IMR-90 (cell line): ENCODE results near the gene LDLRAD4. TPM values are rescaled to one million over a fixed set of nuclear protein-coding genes. Genes with fewer than 3 reads are reported as not detected.

Experiments used
- ATAC-seq: fragments of 200-7000 bp; cut with Tn5 transposase; 2 replicates; pipeline ENCODE4 v1.9.1; 2020; ENCODE audit warnings: low read depth, mild to moderate bottlenecking, moderate library complexity
- BruUV-seq: library from RNA; stranded (reverse); fragments of 400-500 nt; replicated peaks from 2 replicates; lab custom pipeline; 2021; lab: Mats Ljungman, UMichigan
- CTCF ChIA-PET: fragments of 300-600 bp; formaldehyde crosslinking; extraction: SDS; loops from one replicate; lab custom pipeline; 2021; ENCODE audit warnings: antibody characterized with exemption; lab: Yijun Ruan, JAX
- POLR2A ChIA-PET: fragments of 300-600 bp; sonication (Branson Sonifier 250); formaldehyde crosslinking; loops from one replicate; lab custom pipeline; 2022; ENCODE audit warnings: antibody characterized with exemption; ENCODE audit not compliant: unreplicated experiment; lab: Charles Lee
- DNase-seq: peaks from one replicate; pipeline ENCODE4 v3.0.0; 2013
- H2AFZ ChIP-seq: replicated peaks from 2 replicates; pipeline ENCODE3; 2013; ENCODE audit warnings: low read length, mild to moderate bottlenecking; ENCODE audit not compliant: poor library complexity
- H2AK5ac ChIP-seq: 2 replicates; pipeline ENCODE4 v1.6.1; 2013; ENCODE audit warnings: low read depth, low read length, inconsistent platforms
- H2AK9ac ChIP-seq: replicated peaks from 2 replicates; pipeline ENCODE3; 2013; ENCODE audit warnings: mild to moderate bottlenecking, low read depth, low read length, moderate library complexity; ENCODE audit not compliant: poor library complexity
- H2BK120ac ChIP-seq: 2 replicates; pipeline ENCODE4 v1.6.1; 2013; ENCODE audit warnings: low read depth, low read length, inconsistent platforms
- H2BK15ac ChIP-seq: 3 replicates; pipeline ENCODE4 v1.6.1; 2013; ENCODE audit warnings: low read depth, low read length, inconsistent platforms
- H2BK20ac ChIP-seq: 2 replicates; pipeline ENCODE4 v1.6.1; 2013; ENCODE audit warnings: low read depth, mild to moderate bottlenecking, inconsistent platforms, low read length, moderate library complexity
- H2BK5ac ChIP-seq: 2 replicates; pipeline ENCODE4 v1.6.1; 2013; ENCODE audit warnings: mild to moderate bottlenecking, low read depth, low read length, inconsistent platforms; ENCODE audit not compliant: poor library complexity, severe bottlenecking
- H3K14ac ChIP-seq: replicated peaks from 2 replicates; pipeline ENCODE4 v1.6.1; 2013; ENCODE audit warnings: low read depth, low read length, inconsistent platforms
- H3K18ac ChIP-seq: 2 replicates; pipeline ENCODE4 v1.6.1; 2013; ENCODE audit warnings: low read depth, low read length, control low read depth
- H3K23ac ChIP-seq: 2 replicates; pipeline ENCODE4 v1.6.1; 2013; ENCODE audit warnings: low read depth, low read length, inconsistent platforms
- H3K27ac ChIP-seq: 2 replicates; pipeline ENCODE4 v1.5.1; 2013; ENCODE audit warnings: mild to moderate bottlenecking, control low read depth, low read length; ENCODE audit not compliant: insufficient read depth
- H3K27me3 ChIP-seq: 2 replicates; pipeline ENCODE4 v1.6.1; 2013; ENCODE audit warnings: low read length; ENCODE audit not compliant: control insufficient read depth, insufficient read depth
- H3K36me3 ChIP-seq: 2 replicates; pipeline ENCODE4 v1.6.1; 2013; ENCODE audit warnings: low read length, mixed read lengths; ENCODE audit not compliant: control insufficient read depth, insufficient read depth
- H3K4ac ChIP-seq: 2 replicates; pipeline ENCODE4 v1.6.1; 2013; ENCODE audit warnings: low read depth, low read length, inconsistent platforms
- H3K4me1 ChIP-seq: 2 replicates; pipeline ENCODE4 v1.6.1; 2013; ENCODE audit warnings: low read length, mixed read lengths; ENCODE audit not compliant: control insufficient read depth, insufficient read depth
- H3K4me2 ChIP-seq: 2 replicates; pipeline ENCODE4 v1.6.1; 2013; ENCODE audit warnings: low read depth, mild to moderate bottlenecking, control low read depth, low read length, moderate library complexity
- H3K4me3 ChIP-seq: 2 replicates; pipeline ENCODE4 v1.5.1; 2013; ENCODE audit warnings: low read depth, mild to moderate bottlenecking, control low read depth, low read length, moderate library complexity; ENCODE audit not compliant: insufficient read depth
- H3K56ac ChIP-seq: 2 replicates; pipeline ENCODE4 v1.6.1; 2013; ENCODE audit warnings: low read length, inconsistent platforms; ENCODE audit not compliant: insufficient read depth; ENCODE audit errors: extremely low read depth
- H3K79me1 ChIP-seq, 2 experiments: 2 replicates each; pipeline ENCODE4 v1.6.1; 2013; ENCODE audit warnings: low read length in 2 of 2, inconsistent platforms in 1 of 2, low read depth in 1 of 2
- H3K9ac ChIP-seq: 2 replicates; pipeline ENCODE4 v1.6.1; 2013; ENCODE audit warnings: low read depth, low read length, control low read depth
- H3K9me1 ChIP-seq: 2 replicates; pipeline ENCODE4 v1.6.1; 2013; ENCODE audit warnings: low read length, inconsistent platforms; ENCODE audit not compliant: insufficient read depth
- H3K9me3 ChIP-seq: 2 replicates; pipeline ENCODE4 v1.6.1; 2013; ENCODE audit warnings: low read length; ENCODE audit not compliant: control insufficient read depth, insufficient read depth
- H4K20me1 ChIP-seq: 2 replicates; pipeline ENCODE4 v1.6.1; 2013; ENCODE audit warnings: low read length, inconsistent platforms; ENCODE audit not compliant: insufficient read depth
- H4K5ac ChIP-seq: 2 replicates; pipeline ENCODE4 v1.6.1; 2013; ENCODE audit warnings: mild to moderate bottlenecking, low read depth, low read length, control low read depth
- H4K8ac ChIP-seq, 2 experiments: 2 replicates each; pipeline ENCODE4 v1.6.1; 2013; ENCODE audit warnings: low read depth in 2 of 2, low read length in 2 of 2, control low read depth in 1 of 2, inconsistent platforms in 1 of 2
- H4K91ac ChIP-seq: 2 replicates; pipeline ENCODE4 v1.6.1; 2013; ENCODE audit warnings: low read depth, low read length, inconsistent platforms; ENCODE audit not compliant: insufficient read depth
- CEBPB ChIP-seq: IDR thresholded peaks from 2 replicates; pipeline ENCODE4 v1.6.1; 2012; ENCODE audit warnings: low read depth, low read length, improper control_type of control experiment
- MXI1 ChIP-seq: IDR thresholded peaks from 2 replicates; pipeline ENCODE4 v1.6.1; 2012; ENCODE audit warnings: low read depth, mild to moderate bottlenecking, low read length, moderate library complexity, borderline replicate concordance
- WGBS, 2 experiments: methylation state at CpG; one replicate each; pipeline versions ENCODE4 v1.1.5 to v1.1.7; 2013; ENCODE audit warnings: missing lambda C conversion rate in 2 of 2; ENCODE audit not compliant: insufficient read length in 1 of 2; ENCODE audit errors: extremely low coverage in 2 of 2; 5-methylcytosine and 5-hydroxymethylcytosine counted together
- dilution Hi-C: fragments of 300-500 bp; cut with HindIII; formaldehyde crosslinking; loops from one replicate; pipeline ENCODE4 v1.14.3; 2018; ENCODE audit warnings: low sequenced_read_pairs; ENCODE audit not compliant: unreplicated experiment
- in situ Hi-C: fragments of 300-500 bp; cut with MboI; formaldehyde crosslinking; loops from 3 replicates; pipeline ENCODE4 v1.14.3; 2019; ENCODE audit warnings: low sequenced_read_pairs, inconsistent platforms, mixed read lengths
- intact Hi-C: fragments of 100-400 bp; cut with micrococcal nuclease; formaldehyde crosslinking; loops from 2 replicates; pipeline ENCODE4 v1.10.0; 2022
- polyA plus RNA-seq, 3 experiments: library from polyadenylated mRNA; depleted of rRNA; stranded (reverse); fragments of >200 nt; gene quantifications; 2 replicates each; pipeline ENCODE4 v1.2.3, GENCODE V29; 2012; ENCODE audit warnings: low replicate concordance in 1 of 3
- total RNA-seq: library from RNA; depleted of rRNA; stranded (reverse); fragments of >200 nt; gene quantifications from 2 replicates; pipeline ENCODE4 v1.2.3, GENCODE V29; 2012

Gene LDLRAD4
- total and polyA plus RNA-seq, 2 of the 4 experiments (the other 2 are of a cell fraction) = not detected

DNA sequence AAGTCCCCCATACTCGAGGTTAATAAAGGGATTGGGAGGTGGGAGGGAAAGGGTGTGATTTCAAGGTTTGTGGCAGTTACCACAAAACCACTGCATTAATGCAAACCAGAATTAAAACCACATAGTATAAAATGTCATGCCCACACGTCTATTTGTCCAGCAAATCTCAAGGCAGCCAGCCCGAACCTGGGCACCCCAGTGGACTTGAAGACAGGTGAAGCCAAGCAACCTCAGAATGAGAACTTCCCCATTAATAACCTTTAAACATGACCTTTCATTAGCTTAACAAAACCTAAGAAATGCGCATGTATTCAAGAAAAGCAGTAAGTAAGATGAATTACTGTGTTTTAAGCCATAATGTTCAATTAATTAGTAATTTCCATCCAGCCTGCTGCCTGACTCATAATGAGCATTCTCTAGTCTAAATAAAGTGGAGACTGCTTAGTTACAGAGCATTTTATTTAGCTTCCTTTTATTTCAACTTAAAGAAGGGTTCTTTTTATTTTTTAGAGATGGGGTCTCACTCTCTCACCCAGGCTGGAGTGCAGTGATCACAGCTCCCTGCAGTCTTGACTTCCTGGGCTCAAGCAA, 278.2 kb downstream of the LDLRAD4 start:
- Histone ChIP-seq H2AFZ (no peak overlapping the region), H2AK5ac (no peak overlapping the region), H3K79me1 (no peaks in the 10 kb centered on the region), H4K5ac (no peak overlapping the region), H3K27ac (no peak overlapping the region), H2BK120ac (no peak overlapping the region), H2BK15ac (no peak overlapping the region), H3K4me1 (no peaks in the 10 kb centered on the region), H3K56ac (no peak overlapping the region), H4K20me1 (no peaks in the 10 kb centered on the region), H3K36me3 (no peaks in the 10 kb centered on the region), H3K4me3 (no peak overlapping the region), H3K4ac (no peak overlapping the region), H3K18ac (no peak overlapping the region), H4K91ac (no peak overlapping the region), H2BK20ac (no peak overlapping the region), H2BK5ac (no peak overlapping the region), H4K8ac (no peak overlapping the region), H3K23ac (no peak overlapping the region), H3K4me2 (no peak overlapping the region), H3K9me3 (peaks cover 16% of the 10 kb centered on the region), H3K14ac (no peak overlapping the region), H3K9me1 (no peaks in the 10 kb centered on the region), H3K9ac (no peak overlapping the region), H2AK9ac (no peak overlapping the region), H3K27me3 (no peaks in the 10 kb centered on the region)
- ATAC-seq = no peak
- intact Hi-C loops = no loop called here
- TF ChIP-seq CEBPB = no peak
- no peak for TF ChIP-seq MXI1
- in situ Hi-C loops = no loop called here
- ChIA-PET POLR2A (no interaction called here), CTCF (no interaction called here)
- WGBS, 2 experiments = 40% methylated on average over 1 of the region's 4 CpGs; no CpG with 5 or more reads in 1 of the 2 experiments
- BruUV-seq = no TSS peak
- DNase-seq = no peak
- dilution Hi-C loops = no loop called here
